HG03521 (cell line): ENCODE measurements around the gene MEDAG.
"Not testable (repeated sequence)": the region's sequence is repeated elsewhere in the genome, so short reads cannot be mapped to it uniquely, and the experiment has no call there.

ENCODE experiments used
- ATAC-seq: cut with Tn5 transposase; IDR thresholded peaks from one replicate; pipeline ENCODE4 v1.9.1; 2021; ENCODE audit warnings: mild to moderate bottlenecking, moderate library complexity; ENCODE audit not compliant: unreplicated experiment

The MEDAG gene

GRCh38 chr13:30906411-30907051 is 460 bp downstream of the MEDAG start:
- ATAC-seq: no peak

DNA sequence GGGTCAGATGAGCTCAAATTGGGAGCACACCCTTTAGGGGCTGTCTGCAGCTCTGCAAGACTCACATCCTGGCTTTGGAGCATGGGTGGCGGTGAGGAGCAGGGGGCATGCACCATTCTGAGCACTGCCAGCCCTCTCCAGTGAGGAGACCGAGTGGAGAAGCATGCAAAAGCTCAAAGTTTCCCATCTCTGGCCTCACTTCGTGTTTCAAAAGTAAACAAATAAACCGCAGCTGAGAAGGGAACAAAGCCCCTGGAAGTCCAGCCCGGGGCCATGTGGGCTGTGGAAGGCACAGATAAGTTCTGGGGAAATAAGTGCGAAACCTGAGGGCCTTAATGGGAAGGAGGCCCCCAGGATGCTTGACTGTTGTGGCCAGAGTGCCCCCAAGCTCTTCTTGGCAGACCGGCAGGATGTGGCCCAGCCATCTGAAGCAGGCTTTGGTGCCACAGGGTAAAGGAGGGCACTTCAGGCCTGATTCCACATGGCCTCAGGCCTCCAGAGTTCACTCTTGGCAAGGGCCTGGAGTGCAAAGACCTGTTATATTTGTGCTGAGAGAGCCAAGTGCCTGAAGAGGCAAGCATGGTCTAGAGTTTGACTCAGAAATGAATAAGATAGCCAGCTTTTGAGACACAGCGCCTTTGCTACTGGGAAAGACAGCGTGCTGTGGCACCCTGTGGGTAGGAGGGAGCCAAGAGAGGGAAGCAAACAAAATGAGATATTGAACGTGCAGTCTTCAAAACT is 1.2 kb downstream of the MEDAG start:
- no peak for ATAC-seq

GRCh38 chr13:30908416-30908980 is 2.4 kb downstream of the MEDAG start:
- ATAC-seq: no peak

- no peak for ATAC-seq
Observed at GRCh38 chr13:30910676-30911075, 4.6 kb downstream of the MEDAG start.

DNA sequence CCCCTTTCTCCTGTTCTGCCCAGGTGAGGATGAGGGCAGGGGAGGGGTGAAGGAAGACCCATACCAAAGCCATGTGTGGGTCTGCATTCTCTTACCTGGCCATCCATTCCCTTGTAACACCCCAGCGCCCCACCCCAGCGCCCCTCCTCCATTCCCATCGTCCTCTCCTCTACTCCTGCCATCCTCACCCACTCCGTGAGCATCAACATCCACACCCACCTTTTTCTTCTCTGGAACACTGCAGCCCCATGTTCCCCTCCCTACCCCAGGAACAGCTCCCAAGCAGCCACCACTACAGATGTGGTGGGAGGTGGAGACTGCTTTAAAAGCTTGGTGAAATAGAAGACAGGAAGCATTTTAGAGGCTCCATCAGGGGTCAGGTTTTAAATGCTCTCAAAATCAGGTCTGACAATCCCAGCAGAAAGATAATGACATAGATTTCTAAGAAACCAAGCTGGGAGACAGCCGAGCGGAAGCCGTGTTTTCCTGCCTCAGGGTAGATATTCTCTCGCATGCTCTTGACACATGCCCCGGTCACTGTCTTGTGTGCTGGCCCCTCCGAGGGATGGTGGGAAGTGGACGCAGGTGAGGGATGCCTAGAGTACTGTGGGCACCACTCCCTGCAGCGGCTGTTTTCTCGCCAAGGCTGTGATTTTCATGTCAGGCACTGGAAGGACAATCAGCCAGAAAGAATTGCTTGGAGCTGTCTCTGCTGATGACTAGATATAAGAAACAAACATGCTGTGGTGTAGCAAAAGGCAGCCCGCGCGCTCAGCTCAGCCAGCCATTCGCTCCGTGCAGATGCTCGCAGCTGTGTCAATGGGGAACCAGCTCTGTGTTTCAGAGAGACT is 9.8 kb downstream of the MEDAG start:
- ATAC-seq: no peak

GRCh38 chr13:30916991-30917390 is 10.9 kb downstream of the MEDAG start:
- ATAC-seq: no peak

GRCh38 chr13:30918662-30919405 is 12.8 kb downstream of the MEDAG start:
- no peak for ATAC-seq

GRCh38 chr13:30920162-30920909 is 14.3 kb downstream of the MEDAG start:
- no peak for ATAC-seq

GRCh38 chr13:30923418-30923817 is 17.3 kb downstream of the MEDAG start:
- no peak for ATAC-seq

GRCh38 chr13:30924721-30925120 is 18.6 kb downstream of the MEDAG start:
- no peak for ATAC-seq

DNA sequence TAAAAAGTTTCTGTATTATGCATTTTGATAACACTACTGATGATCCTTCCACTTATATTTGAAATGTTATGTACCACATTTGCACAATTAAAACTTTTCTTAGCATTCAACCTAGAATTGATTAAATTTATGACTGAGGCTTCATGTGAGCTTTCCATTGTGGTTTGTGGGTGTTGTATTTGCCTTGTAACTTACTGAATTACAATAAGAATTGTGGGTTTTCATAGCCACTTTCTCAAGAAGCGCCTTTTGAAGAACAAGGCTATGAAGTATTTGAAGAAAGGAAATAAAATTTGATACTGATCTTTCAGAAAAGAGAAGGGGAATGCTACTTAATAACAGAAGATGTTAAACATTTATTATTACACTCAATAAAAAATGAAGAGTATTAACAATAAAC is 19.4 kb downstream of the MEDAG start:
- no peak for ATAC-seq

DNA sequence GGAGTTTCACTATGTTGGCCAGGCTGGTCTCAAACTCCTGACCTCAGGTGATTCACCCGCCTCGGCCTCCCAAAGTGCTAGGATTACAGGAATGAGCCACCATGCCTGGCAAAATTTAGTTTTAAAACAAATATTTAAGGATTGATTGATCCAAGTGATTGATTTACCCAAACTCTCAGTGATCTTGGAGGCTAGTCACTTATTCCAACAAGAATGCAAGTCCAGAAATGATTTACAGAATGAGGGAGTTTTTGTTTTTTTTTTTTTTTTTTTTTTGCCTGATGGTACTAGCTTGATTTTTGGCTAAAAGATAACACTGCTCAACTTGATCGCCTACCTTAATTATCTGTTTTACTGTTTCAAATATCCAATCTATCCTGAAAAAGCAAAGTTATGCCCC is 20.7 kb downstream of the MEDAG start:
- ATAC-seq: no peak

- not testable (repeated sequence) for ATAC-seq
Observed at GRCh38 chr13:30927188-30927587, 21.1 kb downstream of the MEDAG start.

DNA sequence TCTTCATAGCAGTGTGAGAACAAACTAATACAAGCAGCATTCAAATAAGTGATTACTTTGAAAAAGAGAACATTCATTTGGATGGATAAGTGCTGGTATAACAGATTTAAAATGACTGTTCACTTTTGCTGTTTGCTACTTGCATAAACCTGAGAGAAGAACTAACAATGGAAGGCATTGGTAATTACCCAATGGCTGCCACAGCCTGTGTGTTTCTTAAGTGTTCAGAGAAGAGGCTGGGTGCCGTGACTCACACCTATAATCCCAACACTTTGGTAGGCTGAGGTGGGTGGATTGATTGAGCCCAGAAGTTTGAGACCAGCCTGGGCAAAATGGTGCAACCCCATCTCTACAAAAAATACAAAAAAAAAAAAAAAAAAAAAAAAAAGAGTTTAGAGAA is 21.5 kb downstream of the MEDAG start:
- ATAC-seq: no peak

DNA sequence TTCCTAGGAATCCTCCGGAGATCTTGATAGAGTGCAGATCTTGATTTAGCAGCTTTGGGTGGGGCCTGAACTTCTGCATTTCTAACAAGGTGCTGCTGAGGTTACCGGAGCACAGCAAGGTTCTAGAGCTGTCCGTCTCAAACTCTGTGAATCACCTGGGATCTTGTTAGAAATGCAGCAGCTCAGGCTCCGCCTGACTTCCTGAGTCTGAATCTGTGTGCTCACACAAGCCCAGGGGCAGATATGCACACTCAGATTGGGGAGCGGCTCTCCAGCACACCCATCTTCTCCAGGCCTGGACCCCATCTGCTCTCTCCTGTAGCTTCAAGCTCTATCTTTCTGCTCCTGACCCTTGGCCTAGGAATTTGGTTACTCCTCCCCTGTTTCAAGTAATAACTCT is 22.9 kb downstream of the MEDAG start:
- ATAC-seq: no peak

GRCh38 chr13:30932481-30933353 is 26.6 kb downstream of the MEDAG start, which contains the start of gene TEX26:
Gene TEX26 (plus strand): TSS chr13:30932656. CDS start chr13:30932716, 60 bp downstream.
- ATAC-seq: no peak

GRCh38 chr13:30933354-30933670 is 27.2 kb downstream of the MEDAG start:
- no peak for ATAC-seq

GRCh38 chr13:30934381-30934780 is 28.3 kb downstream of the MEDAG start:
- ATAC-seq: no peak

- ATAC-seq: no peak
Observed at GRCh38 chr13:30934803-30935202, 28.7 kb downstream of the MEDAG start.
